VCaP (cell line): ENCODE results near the gene SERINC5.

Source experiments
- H3K27ac ChIP-seq: fragments of 450-650 bp; 2 replicates; pipeline ENCODE4 v1.5.1; 2017
- CTCF ChIP-seq: fragments of 450-650 bp; conservative IDR thresholded peaks from 2 replicates; pipeline ENCODE4 v1.5.1; 2017; ENCODE audit warnings: mild to moderate bottlenecking, moderate library complexity

Gene SERINC5

GRCh38 chr5:80067531-80068245 lies 188.2 kb downstream of the SERINC5 start:
- no peak overlapping the region for H3K27ac ChIP-seq
- no peak for TF ChIP-seq CTCF

- H3K27ac ChIP-seq = no peak overlapping the region
- TF ChIP-seq CTCF = no peak
Observed at GRCh38 chr5:80067016-80067415, 188.8 kb downstream of the SERINC5 start.

GRCh38 chr5:80064124-80064523 lies 191.7 kb downstream of the SERINC5 start:
- no peak for TF ChIP-seq CTCF

More at GRCh38 chr5:80064124-80064523, 191.7 kb downstream of the SERINC5 start:
- H3K27ac ChIP-seq = no peak overlapping the region
